Neuron (in vitro differentiated cells): Measurements from ENCODE around the gene AEN.

Experiments used
- H2AFZ ChIP-seq: one replicate; pipeline ENCODE4 v1.6.1; 2013; ENCODE audit warnings: low read depth, mild to moderate bottlenecking, inconsistent platforms, low read length, moderate library complexity
- H3K27me3 ChIP-seq: one replicate; pipeline ENCODE4 v1.6.1; 2013; ENCODE audit warnings: low read length; ENCODE audit not compliant: insufficient read depth
- H3K36me3 ChIP-seq: one replicate; pipeline ENCODE4 v1.6.1; 2013; ENCODE audit warnings: low read length; ENCODE audit not compliant: insufficient read depth
- H3K4me1 ChIP-seq: one replicate; pipeline ENCODE4 v1.6.1; 2013; ENCODE audit warnings: low read length; ENCODE audit not compliant: insufficient read depth
- H3K4me3 ChIP-seq: 2 replicates; pipeline ENCODE4 v1.5.1; 2013; ENCODE audit warnings: mild to moderate bottlenecking, low read length, moderate library complexity
- H3K9me3 ChIP-seq: one replicate; pipeline ENCODE4 v1.6.1; 2013; ENCODE audit warnings: low read length

Gene AEN

GRCh38 chr15:88606070-88606794 lies 14.9 kb upstream of the AEN start:
- H3K9me3 ChIP-seq: no peaks in the 10 kb centered on the region
- peaks cover 73% of the 10 kb centered on the region for H3K4me1 ChIP-seq
- peak overlapping the region; percentile 60 for H2AFZ ChIP-seq
- H3K4me3 ChIP-seq: peak overlapping the region; percentile 57
- H3K27me3 ChIP-seq: no peaks in the 10 kb centered on the region
- H3K36me3 ChIP-seq: no peaks in the 10 kb centered on the region

DNA sequence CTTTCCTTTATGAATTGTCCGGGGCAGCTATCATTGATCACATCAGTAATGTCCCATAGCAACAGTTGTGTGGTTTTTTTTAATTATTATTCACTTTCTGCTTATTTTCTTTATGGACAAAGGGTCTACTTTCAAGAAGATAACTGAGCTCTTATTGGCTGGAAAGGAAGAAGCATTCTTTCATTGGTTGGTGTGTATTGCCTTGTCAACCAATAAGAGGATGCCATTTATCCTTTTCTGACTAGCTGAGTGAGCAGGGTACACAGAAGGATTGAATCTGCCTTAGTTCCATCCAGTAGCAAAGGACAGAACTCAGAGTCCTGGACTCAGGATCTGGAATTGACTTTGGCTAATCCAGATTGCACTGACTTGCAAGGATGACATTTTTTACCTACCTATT lies 13.2 kb upstream of the AEN start:
- Histone ChIP-seq H3K27me3 (no peaks in the 10 kb centered on the region), H3K9me3 (no peaks in the 10 kb centered on the region), H3K36me3 (no peaks in the 10 kb centered on the region), H3K4me3 (peak overlapping the region; percentile 42), H3K4me1 (peaks cover 88% of the 10 kb centered on the region), H2AFZ (no peak overlapping the region)

GRCh38 chr15:88608607-88609181 lies 12.4 kb upstream of the AEN start:
- Histone ChIP-seq H3K4me3 (peak overlapping the region; percentile 42), H3K36me3 (peaks cover 4% of the 10 kb centered on the region), H3K4me1 (peaks cover 90% of the 10 kb centered on the region), H3K27me3 (no peaks in the 10 kb centered on the region), H2AFZ (no peak overlapping the region), H3K9me3 (no peaks in the 10 kb centered on the region)

DNA sequence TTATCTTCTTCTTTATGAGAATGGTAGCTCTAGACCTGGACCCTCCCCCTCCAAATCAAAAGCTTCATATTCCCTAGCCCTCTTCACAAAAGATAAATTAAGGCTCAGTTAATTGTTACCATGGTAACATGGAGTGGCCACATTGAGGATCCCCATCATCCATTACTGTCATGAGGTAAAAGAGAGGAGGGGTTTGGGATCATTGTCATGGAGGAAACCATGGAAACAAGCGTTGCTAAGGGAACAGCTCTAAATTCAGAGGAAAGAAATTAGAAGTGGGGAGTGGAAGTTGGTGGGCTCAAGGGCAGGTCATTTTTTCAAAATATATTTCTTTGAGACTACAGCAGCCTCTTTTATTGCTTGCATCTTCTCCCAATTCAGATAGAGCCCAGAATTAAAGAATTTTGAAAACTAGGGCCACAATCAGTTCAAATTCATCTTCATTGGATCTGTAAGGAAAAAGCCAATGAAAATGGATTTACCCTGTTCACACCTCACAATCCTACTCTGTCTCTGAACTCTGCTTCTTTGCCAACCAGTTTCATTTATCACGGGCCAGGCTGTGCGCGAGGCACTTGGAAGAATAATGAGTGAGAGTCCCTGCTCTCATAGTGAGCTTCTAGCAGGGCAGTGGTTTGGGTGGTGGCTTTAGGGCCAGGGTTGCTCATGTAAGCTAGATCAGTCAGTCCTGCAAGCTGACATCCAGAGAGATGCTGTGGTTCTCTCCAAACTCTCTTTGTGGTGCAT lies 11.6 kb upstream of the AEN start:
- Histone ChIP-seq H3K4me3 (peak overlapping the region; percentile 42), H3K4me1 (peaks cover 86% of the 10 kb centered on the region), H3K36me3 (peaks cover 5% of the 10 kb centered on the region), H3K9me3 (no peaks in the 10 kb centered on the region), H2AFZ (no peak overlapping the region), H3K27me3 (no peaks in the 10 kb centered on the region)

DNA sequence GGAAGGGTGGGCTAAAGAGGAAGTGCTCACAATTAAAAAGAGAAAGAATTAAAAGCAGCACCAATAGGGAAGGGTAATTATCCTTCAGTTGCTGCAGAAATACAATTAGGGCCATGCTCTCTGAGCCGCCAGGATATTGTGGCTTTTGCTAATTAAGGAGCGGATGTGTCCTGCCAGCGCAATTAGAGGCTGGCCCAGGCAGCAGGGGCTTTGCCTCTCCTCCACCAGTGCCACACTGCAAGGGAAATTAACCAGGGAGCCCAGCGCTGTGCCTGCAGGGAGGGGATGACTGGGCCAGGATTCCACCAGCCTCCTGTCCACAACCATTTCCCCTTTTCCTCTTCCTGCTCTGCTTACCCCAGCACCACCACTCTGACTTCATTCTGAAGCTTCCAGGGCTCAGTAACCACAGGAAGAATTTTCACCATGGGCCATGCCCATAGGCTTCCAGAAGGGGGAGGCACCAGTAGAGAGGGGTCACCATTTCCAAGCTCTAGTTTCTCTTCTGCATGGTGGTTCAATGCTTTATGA lies 10.4 kb upstream of the AEN start:
- Histone ChIP-seq H2AFZ (no peak overlapping the region), H3K4me3 (peak overlapping the region; percentile 42), H3K4me1 (peaks cover 81% of the 10 kb centered on the region), H3K36me3 (peaks cover 11% of the 10 kb centered on the region), H3K9me3 (no peaks in the 10 kb centered on the region), H3K27me3 (no peaks in the 10 kb centered on the region)

- Histone ChIP-seq H3K9me3 (no peaks in the 10 kb centered on the region), H3K27me3 (no peaks in the 10 kb centered on the region), H3K4me1 (peaks cover 66% of the 10 kb centered on the region), H3K36me3 (peaks cover 19% of the 10 kb centered on the region), H3K4me3 (no peak overlapping the region), H2AFZ (no peak overlapping the region)
Measured at GRCh38 chr15:88612186-88612796, 8.8 kb upstream of the AEN start.

DNA sequence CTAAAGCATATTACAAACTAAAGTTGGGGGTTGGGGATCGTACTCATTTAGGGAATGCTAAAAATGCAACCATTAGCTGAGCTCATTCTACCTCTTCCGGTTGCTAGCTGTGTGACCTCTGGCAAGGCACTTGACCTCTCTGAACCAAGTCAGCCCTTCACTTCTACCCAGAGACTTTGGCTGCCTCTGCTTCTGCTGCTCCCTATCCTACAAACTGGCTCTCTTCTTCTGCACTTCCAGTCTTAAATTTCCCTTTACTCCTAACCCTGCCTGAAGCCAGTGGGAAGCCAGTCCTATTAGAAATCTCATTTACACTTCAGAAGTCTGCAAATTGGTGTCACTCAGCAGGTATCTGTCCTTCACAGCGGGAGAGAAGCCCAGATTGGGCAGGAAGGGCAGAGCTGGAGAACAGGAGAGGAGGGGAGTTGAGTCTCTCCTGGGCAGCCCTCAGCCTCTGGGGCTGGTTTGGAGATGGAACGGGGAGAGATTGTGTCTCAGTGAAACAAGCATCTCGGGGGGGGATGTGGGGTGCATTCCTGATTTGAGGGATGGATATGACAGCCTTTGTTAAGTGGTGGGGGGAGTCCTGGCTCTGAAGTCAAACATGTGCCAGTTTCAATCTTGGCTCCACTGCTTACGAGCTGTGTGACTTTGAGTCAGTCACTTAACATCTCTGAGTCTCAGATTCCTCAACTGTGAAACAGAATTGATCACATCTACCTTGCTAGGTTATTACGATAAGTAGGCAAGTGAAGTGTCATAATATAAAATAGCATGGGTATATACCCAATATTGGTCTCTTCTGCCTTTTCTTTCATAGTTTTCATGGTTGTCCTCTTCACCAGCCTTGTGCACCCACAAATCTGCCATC lies 7.8 kb upstream of the AEN start:
- no peaks in the 10 kb centered on the region for H3K27me3 ChIP-seq
- H3K36me3 ChIP-seq: peaks cover 19% of the 10 kb centered on the region
- no peak overlapping the region for H3K4me3 ChIP-seq
- H3K9me3 ChIP-seq: no peaks in the 10 kb centered on the region
- H3K4me1 ChIP-seq: peaks cover 56% of the 10 kb centered on the region
- H2AFZ ChIP-seq: no peak overlapping the region

GRCh38 chr15:88615303-88616107 lies 5.6 kb upstream of the AEN start:
- Histone ChIP-seq H3K4me1 (peaks cover 34% of the 10 kb centered on the region), H3K4me3 (no peak overlapping the region), H3K36me3 (peaks cover 19% of the 10 kb centered on the region), H3K27me3 (no peaks in the 10 kb centered on the region), H2AFZ (no peak overlapping the region), H3K9me3 (no peaks in the 10 kb centered on the region)

GRCh38 chr15:88616240-88616639 lies 4.9 kb upstream of the AEN start:
- no peaks in the 10 kb centered on the region for H3K27me3 ChIP-seq
- no peaks in the 10 kb centered on the region for H3K9me3 ChIP-seq
- peaks cover 19% of the 10 kb centered on the region for H3K36me3 ChIP-seq
- H3K4me1 ChIP-seq: peaks cover 32% of the 10 kb centered on the region
- no peak overlapping the region for H2AFZ ChIP-seq
- H3K4me3 ChIP-seq: no peak overlapping the region

DNA sequence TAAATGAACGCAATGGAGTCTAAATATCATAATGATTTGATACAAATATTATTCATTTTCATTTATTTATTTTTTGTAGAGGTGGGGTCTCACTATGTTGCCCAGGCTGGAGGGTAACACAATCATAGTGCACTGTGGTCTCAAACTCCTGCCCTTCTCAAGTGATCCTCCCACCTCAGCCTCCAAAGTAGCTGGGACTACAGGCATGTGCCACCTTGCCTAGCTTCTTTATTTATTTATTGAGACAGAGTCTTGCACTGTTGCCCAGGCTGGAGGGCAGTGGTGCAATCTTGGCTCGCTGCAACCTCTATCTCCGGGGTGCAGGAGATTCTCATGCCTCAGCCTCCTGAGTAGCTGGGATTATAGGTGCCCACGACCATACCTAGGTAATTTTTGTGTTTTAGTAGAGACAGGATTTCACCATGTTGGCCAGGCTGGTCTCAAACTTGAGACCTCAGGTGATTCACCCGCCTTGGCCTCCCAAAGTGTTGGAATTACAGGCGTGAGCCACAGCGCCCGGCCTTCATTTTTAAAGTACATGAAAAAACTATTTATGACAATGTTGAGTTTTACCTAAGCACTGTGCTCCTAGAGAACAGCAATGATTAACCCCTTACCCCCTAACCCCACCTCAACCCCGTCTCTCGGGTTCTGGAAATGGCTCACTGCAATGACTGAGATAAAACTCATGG lies 4.0 kb upstream of the AEN start:
- Histone ChIP-seq H3K36me3 (peaks cover 19% of the 10 kb centered on the region), H3K9me3 (no peaks in the 10 kb centered on the region), H3K27me3 (no peaks in the 10 kb centered on the region), H3K4me1 (peaks cover 24% of the 10 kb centered on the region), H2AFZ (no peak overlapping the region), H3K4me3 (no peak overlapping the region)

DNA sequence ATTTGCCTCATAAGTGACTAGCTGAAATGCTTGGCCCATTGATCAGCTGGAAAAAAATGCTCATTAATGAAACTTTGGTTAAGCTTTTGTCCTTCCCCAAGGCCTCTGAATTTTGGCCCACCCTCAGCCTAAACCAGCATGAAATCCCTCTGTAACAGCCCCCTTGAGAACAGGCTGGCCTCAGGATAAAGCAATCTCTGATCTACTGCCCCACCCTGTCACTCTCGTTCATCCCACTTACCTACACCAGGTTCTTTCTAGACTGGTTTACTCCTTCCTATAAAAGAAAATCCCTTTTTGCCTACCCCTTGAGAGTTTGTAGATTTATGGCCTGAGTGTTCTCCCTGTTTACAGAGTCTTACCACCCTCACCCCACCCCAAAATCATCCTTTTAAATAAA lies 3.4 kb upstream of the AEN start:
- H3K4me3 ChIP-seq: no peak overlapping the region
- no peaks in the 10 kb centered on the region for H3K27me3 ChIP-seq
- peaks cover 26% of the 10 kb centered on the region for H3K4me1 ChIP-seq
- H2AFZ ChIP-seq: no peak overlapping the region
- peaks cover 19% of the 10 kb centered on the region for H3K36me3 ChIP-seq
- no peaks in the 10 kb centered on the region for H3K9me3 ChIP-seq
